ENCODE data around the gene FBXO47.
"Not testable (repeated sequence)": the region's sequence is repeated elsewhere in the genome, so short reads cannot be mapped to it uniquely, and the experiment has no call there.

Gene FBXO47

DNA sequence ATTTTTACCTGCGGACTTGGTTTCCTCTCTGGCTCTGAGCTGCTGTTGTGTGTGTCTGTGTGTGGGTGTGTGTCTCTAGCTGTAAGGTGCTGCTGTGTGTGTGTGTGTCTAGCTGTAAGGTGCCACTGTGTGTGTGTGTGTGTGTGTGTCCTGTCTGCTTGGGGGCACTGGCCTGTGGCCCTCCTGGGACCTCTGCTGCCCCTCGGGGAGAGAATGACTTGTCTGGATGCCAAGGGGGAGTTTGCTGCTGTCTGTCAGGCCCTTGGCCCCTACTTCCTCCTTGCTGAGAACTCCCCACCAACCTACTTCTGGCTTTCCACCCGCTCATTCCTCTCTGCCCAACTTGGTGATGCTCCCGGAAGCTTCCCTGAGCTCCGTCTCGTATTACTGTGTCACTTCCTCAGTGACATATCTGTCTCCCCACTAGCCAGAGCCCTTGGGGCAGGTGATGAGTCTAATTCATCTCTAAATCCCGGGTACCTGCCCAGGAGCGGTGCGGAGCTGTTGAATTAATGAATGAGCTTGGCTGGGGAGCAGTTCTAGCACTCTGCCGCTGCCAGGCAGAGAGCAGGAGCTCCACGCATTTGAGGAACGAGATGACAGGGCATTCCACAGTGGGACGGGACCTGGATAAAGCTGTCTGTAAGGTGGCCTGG is 45.3 kb downstream of the FBXO47 start:
- DNase-seq = no peak

DNA sequence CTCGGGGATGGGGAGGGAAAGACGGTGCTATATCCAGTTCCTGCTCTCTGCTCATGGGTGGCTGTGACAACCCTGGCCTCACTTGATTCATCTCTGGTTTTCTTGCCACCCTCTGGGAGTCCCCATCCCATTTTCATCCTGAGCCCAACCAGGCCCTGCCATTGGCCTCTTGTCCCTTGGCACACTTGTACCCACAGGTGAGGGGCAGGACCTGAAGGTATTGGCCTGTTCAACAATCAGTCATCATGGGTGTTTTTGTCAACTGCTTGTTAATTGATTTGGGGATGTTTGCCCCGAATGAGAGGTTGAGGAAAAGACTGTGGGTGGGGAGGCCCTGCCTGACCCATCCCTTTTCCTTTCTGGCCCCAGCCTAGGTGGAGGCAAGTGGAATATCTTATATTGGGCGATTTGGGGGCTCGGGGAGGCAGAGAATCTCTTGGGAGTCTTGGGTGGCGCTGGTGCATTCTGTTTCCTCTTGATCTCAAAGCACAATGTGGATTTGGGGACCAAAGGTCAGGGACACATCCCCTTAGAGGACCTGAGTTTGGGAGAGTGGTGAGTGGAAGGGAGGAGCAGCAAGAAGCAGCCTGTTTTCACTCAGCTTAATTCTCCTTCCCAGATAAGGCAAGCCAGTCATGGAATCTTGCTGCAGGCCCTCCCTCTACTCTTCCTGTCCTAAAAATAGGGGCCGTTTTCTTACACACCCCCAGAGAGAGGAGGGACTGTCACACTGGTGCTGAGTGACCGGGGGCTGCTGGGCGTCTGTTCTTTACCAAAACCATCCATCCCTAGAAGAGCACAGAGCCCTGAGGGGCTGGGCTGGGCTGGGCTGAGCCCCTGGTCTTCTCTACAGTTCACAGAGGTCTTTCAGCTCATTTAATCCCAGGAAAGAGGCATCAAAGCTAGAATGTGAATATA is 46.6 kb downstream of the FBXO47 start:
- no peak for DNase-seq

DNA sequence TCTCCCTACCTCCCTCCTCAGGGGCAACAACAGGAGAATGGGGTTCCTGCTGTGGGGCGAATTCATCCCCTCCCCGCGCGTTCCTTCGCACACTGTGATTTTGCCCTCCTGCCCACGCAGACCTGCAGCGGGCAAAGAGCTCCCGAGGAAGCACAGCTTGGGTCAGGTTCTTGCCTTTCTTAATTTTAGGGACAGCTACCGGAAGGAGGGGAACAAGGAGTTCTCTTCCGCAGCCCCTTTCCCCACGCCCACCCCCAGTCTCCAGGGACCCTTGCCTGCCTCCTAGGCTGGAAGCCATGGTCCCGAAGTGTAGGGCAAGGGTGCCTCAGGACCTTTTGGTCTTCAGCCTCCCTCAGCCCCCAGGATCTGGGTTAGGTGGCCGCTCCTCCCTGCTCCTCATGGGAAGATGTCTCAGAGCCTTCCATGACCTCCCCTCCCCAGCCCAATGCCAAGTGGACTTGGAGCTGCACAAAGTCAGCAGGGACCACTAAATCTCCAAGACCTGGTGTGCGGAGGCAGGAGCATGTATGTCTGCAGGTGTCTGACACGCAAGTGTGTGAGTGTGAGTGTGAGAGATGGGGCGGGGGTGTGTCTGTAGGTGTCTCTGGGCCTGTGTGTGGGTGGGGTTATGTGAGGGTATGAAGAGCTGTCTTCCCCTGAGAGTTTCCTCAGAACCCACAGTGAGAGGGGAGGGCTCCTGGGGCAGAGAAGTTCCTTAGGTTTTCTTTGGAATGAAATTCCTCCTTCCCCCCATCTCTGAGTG is 47.7 kb downstream of the FBXO47 start:
- DNase-seq = no peak

DNA sequence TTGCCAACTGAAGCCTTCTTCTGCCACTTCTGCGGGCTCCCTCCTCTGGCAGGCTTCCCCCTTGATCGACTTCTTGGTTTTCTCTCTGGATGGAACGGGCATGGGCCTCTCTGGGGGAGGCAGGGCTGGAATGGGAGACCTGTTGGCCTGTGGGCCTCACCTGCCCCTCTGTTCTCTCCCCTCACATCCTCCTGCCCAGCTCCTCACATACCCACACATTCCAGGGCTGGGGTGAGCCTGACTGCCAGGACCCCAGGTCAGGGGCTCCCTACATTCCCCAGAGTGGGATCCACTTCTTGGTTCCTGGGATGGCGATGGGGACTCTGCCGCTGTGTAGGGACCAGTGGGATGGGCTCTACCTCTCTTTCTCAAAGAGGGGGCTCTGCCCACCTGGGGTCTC is 48.3 kb downstream of the FBXO47 start:
- no peak for DNase-seq

DNA sequence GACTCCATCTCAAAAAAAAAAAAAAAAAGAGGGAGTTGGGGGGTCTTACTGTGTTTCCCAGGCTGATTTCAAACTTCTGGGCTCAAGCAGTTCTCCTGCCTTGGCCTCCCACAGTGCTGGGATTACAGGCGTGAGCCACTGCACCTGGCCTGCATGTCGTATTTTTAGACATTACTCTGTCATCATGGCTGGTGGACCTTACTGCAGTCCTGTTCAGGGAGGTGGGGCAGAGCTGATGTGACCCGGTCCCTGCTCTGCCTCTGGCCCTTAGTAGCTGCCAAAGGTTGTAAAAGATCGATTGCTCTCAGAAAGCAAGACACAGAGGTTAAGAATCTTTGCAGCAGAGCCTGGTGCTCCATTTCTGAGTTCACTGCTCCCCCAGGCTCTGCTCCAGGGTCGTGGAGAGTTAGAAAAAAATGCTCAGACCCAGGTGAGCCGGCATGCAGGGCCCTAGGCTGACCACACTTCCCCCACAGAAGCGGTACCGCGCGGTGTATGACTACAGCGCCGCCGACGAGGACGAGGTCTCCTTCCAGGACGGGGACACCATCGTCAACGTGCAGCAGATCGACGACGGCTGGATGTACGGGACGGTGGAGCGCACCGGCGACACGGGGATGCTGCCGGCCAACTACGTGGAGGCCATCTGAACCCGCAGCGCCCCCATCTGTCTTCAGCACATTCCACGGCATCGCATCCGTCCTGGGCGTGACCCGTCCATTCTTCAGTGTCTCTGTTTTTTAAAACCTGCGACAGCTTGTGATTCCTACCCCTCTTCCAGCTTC is 48.9 kb downstream of the FBXO47 start:
- no peak for DNase-seq

- no peak for DNase-seq
Measured at GRCh38 chr17:38917259-38917658, 49.9 kb downstream of the FBXO47 start.

DNA sequence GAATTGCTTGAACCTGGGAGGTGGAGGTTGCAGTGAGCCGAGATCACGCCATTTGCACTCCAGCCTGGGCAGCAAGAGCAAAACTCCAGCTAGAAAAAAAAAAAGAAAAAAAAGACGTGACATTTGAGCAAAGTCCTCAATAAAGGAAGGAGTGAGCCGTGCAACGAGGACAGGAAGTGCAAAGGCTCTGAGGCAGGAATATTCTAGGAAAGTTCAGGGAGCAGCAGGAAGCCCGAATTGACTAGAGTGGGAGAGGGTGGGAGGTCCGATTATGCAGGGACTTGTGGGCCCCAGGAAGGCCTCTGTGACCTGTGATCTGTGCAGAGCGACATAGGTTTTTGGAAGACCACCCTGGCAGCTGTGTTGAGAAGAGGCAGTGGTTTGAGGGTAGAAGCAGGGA is 50.4 kb downstream of the FBXO47 start:
- DNase-seq = no peak

GRCh38 chr17:38915639-38915995 is 51.6 kb downstream of the FBXO47 start:
- DNase-seq = no peak

GRCh38 chr17:38914741-38915638 is 52.2 kb downstream of the FBXO47 start:
- no peak for DNase-seq

GRCh38 chr17:38912221-38912813 is 54.9 kb downstream of the FBXO47 start:
- no peak for DNase-seq

DNA sequence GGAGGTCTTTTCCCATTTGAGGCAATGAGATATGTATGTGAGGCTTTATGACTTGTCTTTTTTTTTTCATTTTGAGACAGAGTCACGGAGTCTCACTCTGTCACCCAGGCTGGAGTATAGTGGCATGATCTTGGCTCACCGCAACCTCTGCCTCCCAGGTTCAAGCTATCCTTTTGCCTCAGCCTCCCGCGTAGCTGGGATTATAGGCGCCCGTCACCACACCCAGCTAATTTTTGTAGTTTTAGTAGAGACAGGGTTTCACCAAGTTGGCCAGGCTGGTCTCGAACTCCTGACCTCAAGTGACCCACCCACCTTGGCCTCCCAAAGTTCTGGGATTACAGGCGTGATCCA is 55.5 kb downstream of the FBXO47 start:
- DNase-seq = not testable (repeated sequence)

DNA sequence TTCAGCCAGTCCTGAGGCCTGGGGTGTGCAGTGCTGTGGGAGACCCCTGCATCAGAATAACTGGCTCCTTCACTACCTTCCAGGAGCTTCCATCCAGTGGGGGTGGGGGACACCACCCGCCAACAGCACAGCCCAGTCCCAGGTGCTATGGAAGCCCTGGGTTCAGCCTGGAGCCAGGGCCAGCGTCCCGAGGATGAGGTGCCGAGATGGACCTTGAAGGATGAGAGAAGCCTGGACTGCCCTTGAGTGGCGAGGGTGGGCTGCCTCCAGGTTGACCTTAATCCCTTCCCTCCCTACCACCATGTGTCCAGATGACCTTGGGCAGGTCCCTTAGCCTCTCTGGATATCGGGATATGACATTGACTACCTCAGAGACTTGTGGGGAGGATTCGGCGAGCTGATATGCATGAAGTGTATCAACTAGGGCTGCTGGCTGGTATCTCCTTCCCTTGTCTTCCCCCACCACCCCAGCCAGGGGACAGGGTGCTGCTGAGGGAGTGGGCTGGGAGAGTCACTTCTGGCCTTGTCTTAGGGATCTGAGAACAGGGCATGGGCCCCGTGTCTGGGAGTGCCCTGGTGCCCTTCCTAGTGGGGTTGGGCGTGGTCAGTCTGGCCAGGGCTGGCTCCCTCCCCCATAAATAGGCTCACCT is 56.0 kb downstream of the FBXO47 start:
- no peak for DNase-seq

- no peak for DNase-seq
Measured at GRCh38 chr17:38910325-38910724, 56.9 kb downstream of the FBXO47 start.

DNA sequence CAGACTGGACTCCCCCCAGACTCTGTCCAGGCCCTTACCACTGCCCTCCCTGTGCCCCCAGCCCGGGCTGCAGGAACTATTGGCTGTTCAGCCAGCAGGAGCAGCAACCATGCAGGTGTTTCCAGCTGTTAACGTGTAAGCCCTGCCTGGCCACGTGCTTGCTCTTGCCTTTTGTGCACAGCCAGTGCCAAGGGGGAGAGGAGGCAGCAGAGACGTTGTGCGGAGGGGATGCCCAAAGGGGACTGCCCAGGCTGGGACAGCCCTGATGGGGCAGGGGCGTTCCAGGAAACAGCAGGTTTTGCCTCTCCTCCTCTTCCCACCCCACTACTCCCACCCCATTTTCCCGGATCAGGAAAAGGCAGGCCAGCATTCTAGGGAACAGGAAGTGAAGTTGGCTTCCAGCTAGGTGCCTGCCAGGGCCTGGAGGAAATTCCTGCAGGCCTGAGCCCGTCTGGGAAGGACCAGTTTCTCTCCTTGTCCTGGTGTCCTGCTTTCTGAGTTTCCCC is 58.5 kb downstream of the FBXO47 start:
- DNase-seq = no peak

DNA sequence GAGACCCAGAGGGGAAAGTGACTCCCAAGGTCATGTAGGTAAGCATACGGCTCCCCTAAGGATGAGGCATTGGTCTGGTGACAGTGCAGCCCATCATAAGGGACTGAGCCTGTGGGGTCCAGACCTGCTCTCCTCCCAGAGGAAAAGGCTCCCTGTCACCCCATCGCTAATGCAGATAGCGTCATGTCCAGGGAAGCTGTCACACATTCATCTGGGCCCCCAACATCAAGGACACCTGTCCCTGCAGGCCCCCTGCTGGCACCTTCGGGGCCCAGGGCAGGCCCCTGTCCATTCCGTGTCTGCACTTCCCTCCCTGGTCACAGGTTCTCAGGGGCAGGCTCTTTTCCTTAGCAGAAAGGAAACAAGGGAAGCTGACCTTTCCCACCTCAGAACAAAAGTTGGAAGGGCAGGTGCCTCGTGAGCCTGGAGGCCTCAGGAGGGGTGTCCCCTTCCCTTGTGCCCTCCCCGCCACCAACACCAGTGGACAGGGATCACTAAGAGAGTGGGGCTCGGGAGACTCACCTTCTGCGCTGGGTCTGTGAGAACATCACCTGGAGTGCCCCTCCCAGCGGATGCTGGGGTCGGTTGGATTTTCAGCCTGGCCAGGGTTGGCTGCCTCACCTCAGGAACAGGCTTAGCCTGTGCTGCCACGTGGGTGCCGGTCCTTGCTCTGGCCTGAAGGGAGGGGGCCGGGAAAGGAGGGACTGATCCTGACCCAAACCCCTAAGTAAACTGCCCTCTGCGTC is 59.1 kb downstream of the FBXO47 start:
- no peak for DNase-seq

GRCh38 chr17:38906460-38907228 is 60.6 kb downstream of the FBXO47 start:
- DNase-seq = no peak

GRCh38 chr17:38905375-38905774 is 61.8 kb downstream of the FBXO47 start:
- no peak for DNase-seq

DNA sequence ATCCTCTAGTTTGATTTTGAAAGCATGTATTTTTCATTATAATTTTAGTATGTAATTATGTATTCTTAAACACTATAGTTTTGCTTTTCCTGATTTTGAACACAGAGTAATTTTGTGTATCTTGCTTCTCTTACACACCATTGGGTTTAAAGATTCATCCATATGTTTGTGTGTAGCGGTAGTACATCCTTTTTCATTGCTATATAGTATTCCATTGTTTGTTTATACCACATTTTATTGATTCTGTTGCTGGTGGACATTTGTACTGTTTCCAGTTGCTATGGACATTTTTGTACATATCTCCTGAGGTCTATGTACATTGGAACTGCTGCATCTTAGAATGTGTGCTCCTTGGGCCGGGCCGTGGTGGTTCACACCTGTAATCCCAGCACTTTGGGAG is 62.3 kb downstream of the FBXO47 start:
- DNase-seq = no peak

DNA sequence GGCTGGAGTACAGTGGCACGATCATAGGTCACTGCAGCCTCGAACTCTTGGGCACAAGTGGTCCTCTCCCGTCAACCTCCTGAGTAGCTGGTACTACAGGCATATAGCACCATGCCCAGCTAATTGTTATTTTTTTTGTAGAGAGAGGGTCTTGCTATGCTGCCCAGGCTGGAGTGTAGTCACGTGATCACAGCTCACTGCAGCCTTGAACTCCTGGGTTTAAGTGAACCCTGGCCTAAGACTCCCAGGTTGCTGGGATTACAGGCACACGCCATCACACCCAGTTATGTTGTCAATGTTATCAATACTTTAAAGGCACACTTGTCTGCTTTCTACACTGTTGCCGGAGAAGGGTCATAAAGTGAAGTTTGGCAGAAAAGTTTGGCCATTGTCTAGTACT is 63.8 kb downstream of the FBXO47 start:
- DNase-seq = no peak
